HG03575 (cell line): ENCODE results near the gene CMTM6.
A peak's percentile ranks its signal among the peaks of the same experiment; 100 is the strongest.
"Not testable (repeated sequence)": the region's sequence is repeated elsewhere in the genome, so short reads cannot be mapped to it uniquely, and the experiment has no call there.

ENCODE experiments used
- ATAC-seq: cut with Tn5 transposase; IDR thresholded peaks from one replicate; pipeline ENCODE4 v1.9.1; 2021; ENCODE audit not compliant: unreplicated experiment, insufficient number of reproducible peaks, low FRiP score; ENCODE audit errors: extremely low read depth

CMTM6 gene

DNA sequence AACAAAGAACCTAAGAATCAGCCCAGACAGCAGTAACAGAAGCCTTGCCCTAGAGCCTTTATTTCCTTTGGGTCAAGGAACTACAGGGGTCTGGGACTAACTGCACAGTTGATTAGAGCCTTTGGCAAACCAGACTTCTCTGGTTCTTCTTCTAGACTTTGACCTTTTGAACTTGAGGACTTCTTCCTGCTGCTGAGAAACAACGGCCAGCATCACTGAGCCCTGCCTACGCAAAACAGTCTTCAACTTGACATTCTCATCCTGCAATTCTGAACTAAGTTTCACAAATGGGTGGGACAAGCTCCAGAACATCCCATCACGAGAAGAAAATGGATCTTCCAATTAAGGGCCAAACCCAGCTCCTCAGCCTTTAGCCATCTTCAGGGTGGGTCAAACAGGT, 31.4 kb downstream of the CMTM6 start:
- no peak for ATAC-seq

GRCh38 chr3:32470362-32470761, 32.3 kb downstream of the CMTM6 start:
- no peak for ATAC-seq

- ATAC-seq, result no peak
These were observed 33.3 kb downstream of the CMTM6 start for GRCh38 chr3:32469151-32469874.

DNA sequence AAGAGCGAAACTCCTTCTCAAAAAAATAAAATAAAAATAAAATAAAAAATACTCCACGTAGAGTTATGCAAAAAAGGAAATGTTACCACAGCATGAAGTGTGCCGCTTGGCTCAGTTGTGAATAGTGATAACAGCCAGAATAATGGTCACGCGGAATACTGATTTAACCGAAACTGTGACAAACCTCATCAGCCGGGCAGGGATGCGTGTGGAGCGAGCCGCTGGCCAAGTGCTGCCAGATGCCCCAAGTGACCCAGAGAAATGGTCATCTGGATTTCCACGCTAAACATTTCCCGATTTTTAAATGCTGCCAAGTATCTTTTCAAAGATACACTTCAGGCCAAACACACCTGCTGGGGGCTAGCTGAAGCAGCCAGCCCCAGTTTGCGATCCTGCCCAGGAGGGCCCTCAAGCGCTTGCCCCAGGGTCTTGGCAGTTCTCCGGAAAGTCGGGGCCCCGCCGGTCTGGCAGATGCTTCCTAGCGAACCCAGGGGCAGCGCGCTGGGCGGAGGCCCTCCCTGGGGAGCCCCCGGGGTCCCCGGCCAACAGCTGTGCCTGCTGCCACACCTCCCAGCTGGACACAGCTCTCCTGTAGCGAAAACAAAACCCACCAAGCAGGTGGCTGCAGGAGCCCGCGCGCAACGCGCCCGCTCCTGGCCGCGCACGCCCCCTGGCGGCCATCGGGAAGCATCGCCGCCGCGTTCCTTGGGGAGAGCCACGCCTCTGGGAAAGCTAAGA, 35.1 kb downstream of the CMTM6 start:
- ATAC-seq, result no peak

- ATAC-seq, result not testable (repeated sequence)
These were observed 35.8 kb downstream of the CMTM6 start for GRCh38 chr3:32466808-32467207.

DNA sequence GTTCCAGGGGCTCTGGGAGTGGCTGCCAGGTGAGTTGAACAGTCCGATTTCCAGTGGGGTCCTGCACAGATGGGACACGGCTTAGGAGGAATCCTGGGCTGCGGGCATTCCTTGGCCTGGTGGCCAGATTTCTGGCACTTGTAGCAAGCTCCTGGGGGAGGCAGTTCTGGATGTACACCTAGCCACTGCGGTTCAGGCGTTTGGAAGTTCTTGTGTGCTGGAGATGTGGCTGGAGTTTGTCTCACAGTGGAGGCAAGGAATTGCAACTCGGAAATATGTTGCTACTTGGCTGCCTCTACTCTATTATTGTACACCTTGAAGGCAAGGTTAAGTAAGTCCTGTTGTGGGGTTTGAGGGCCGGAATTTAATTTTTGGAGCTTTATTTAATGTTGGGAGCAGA, 37.9 kb downstream of the CMTM6 start:
- ATAC-seq, result not testable (repeated sequence)

- not testable (repeated sequence) for ATAC-seq
These were observed 39.2 kb downstream of the CMTM6 start for GRCh38 chr3:32463415-32463814.

GRCh38 chr3:32462191-32462986, 40.3 kb downstream of the CMTM6 start:
- ATAC-seq, result not testable (repeated sequence)

GRCh38 chr3:32460817-32461496, 41.7 kb downstream of the CMTM6 start:
- ATAC-seq, result not testable (repeated sequence)

DNA sequence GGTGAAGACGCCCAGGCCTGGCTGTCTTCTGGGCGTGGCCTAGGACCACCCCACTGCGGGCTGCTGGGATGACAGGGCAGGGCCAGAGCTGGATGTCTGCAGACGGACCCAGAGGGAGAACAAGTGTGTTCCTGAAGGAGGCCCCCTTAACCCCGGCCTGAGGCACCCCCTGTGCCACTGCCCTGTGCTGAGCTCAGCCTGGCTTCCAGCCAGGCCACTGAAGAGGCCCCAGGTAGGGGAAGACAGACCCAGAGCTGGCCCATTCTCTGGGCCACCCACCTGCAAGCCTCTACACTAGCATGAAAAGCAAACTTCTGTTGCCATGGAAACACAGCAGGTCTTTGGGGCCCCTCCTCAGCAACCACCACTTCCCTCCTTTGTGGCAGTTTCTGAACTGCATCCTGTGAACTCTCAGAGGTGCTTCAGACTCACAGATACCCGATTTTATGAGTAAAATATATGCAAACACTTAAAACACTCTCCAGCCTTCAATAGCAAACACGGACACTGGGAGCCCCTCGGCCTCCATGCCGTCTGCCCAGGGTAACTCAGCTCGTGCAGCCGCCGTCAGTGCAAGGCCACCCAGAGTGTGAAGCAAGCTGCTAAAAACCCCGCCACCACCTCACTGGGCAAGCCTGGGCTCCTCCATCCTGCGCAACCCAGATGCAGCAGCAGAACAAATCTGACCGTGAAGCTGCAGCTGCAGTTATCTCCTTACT, 42.5 kb downstream of the CMTM6 start:
- ATAC-seq, result peak; percentile 56

GRCh38 chr3:32459450-32459849, 43.2 kb downstream of the CMTM6 start:
- no peak for ATAC-seq

DNA sequence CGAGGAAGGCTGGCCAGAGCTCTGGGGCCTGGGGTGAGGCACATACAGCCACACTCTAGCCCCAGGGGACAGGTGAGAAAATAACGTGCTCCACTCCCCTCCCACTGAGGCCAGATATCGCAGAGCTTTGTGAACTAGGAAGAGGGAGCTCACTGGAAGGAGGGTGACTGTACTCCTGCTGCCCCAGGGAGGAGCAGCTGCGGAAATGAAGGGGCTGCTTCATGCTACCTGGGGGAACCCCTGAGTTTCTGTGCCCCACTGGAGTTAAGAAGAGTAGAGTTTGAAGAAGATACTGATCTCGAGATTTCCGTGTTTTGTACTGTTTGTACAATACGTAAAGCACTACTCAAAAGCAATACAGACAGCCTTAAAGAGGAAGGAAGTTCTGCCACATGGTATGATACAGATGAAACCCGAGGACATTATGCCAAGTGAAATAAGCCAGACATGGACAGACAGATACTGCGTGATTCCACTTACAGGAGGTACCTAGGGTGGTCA, 44.6 kb downstream of the CMTM6 start:
- ATAC-seq, result no peak

DNA sequence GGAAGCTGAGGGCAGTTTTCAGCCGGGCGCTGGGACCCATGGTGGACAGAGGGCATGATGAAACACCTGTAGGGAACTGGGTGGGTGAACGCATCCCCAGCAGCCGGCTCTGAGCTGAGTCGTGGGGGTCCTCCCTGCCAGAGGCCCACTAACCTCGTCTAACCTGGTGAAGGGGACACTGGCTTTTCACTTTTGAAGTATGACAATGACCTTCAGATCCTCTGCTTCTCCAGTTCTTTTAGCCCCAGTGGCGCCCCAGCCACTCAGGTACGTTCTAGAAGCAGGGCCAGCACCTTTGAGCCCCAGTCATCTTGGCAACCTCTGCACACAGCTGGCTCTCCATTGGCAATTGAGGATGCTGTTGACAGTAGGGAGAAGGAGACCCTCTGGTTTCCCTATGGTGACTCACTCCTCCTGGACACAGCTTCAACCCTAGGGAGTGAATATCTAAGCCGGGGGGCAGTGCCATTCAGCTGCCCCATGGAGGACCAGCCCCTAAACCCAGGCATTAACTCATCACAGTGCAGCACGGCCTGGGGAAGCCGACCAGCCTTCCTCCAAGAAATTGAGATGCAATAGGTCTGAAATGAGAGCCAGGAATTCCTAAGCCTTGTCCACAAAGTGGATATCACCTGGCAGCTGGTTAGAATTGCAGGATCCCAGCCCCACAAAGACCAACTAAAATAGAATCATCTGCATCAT, 46.1 kb downstream of the CMTM6 start:
- ATAC-seq, result no peak

DNA sequence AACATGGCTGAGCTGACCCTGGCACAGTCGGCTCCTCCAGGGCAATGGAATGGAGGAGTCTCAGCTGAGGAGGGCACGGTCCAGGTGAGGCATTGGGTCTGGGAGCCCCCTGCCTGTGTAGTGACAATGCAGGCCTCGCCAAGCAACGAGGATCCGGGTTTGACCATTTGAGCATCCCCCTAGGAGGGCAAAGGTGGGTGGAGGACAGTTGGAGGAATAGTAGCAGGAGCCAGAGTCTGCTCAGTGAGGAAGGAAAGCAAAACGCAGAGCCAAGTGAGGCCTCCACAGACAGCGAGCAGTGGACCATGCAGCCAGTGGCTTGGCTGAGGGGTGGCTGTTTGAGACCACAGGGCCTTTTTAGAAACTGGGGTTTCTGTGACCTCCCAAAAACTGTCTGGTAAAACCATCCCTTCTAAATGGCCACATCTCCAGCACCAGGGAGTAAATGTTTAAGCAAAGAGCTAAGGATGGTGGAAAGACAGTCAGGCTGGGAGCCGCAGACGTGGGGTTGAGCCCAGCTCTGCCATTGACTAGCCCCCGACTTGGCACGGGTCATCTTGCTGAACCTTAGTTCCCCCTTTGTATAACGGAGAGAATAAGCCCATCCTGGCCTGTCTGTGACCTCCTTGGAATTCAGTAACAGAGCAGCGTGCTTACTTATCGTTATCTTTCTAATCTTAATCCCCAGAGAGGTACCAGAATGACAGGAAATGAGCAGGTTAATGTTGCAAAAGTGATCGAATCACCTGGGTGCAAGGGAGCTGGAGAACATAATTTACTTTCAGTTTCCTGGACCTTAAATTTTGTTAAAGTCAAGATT, 46.8 kb downstream of the CMTM6 start:
- no peak for ATAC-seq

GRCh38 chr3:32454731-32455608, 47.7 kb downstream of the CMTM6 start:
- no peak for ATAC-seq

DNA sequence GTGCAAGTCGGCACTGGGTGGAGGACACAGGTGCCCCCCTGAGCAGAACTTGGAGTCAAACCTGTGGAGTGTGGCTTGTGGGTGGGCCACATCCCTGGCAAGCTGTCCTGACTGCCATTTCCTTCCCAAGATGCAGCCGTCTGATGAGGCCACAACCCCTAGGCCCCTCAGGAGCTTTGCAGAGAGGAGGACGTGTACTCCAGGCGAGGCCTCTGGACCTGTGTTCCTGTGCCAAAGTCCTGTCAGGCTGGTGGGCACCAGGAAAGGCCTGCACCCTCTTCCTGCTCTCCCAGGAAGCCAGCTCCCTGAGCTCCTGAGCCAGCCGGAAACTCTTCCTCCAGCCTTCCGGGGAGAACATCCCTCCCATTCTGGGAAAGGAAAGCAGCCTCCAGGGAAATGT, 48.5 kb downstream of the CMTM6 start:
- no peak for ATAC-seq
